ENCODE data around the gene XRCC2. TPM values are rescaled to one million over a fixed set of nuclear protein-coding genes. Genes with fewer than 3 reads are reported as not detected.

The XRCC2 gene
- total and polyA plus RNA-seq, 2 donors from 2014 or later: 0.22 to 0.44 TPM

DNA sequence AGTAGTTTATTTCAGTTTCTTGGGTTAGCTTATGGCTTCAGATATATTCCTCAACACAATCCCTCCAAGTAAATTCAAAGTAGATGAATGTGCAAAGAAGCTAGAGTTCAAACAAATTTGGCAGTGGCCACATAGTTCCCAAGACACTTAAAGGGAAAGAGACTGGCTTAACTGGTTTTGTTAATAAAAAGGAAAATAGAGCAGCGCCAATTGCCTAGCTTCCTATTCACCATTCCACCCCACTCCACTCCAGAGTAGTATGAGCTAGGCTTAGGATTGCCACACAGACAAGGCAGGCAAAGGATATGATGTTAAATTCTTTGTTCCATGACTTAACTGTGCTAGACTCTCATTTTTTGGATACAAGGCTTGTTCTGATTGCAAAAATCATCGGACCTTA, 2.0 kb downstream of the XRCC2 start:
- intact Hi-C loops (cut with DNase I): no loop called here
- peak in 1 of 5 donors; percentile 2 for DNase-seq

DNA sequence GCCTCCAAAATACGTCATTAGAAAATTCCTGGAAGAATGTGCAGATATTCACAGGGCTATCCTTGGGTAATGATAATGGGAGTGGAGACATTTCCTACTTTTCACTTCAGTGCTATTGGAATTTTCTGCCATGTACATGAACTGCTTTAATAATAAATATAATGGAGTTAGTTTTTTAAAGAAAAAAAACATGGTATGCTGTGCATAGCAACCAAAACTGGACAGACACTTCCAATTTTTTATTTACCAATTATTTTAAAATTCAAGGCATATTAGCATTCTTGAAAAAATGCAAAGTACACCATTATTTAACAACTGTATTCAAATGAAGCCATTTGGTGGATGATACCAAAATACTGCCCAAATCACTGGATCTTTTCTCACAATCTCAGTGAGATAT, 3.3 kb downstream of the XRCC2 start:
- intact Hi-C loops (cut with DNase I): no loop called here

More for the DNA sequence above, 2.0 kb downstream of the XRCC2 start:
- Histone ChIP-seq H3K36me3 (ENCODE audit: control insufficient read depth in 2 of 3, insufficient read depth in 3 of 3, low read length in 3 of 3) (no peaks in the 10 kb centered on the region), H3K9me3 (ENCODE audit: control insufficient read depth in 2 of 3, insufficient read depth in 1 of 3, low read length in 3 of 3) (no peaks in the 10 kb centered on the region), H3K27me3 (ENCODE audit: control insufficient read depth, insufficient read depth, low read length) (no peaks in the 10 kb centered on the region), H3K4me3 (ENCODE audit: low read length in 3 of 3) (no peak overlapping the region), H3K4me1 (ENCODE audit: control insufficient read depth in 2 of 3, insufficient read depth in 2 of 3, low read depth in 1 of 3, low read length in 3 of 3) (peaks cover 0 to 4% (median 0%) of the 10 kb centered on the region in 3 donors), H3K9ac (ENCODE audit: low read length in 3 of 3) (no peak overlapping the region), H3K27ac (ENCODE audit: low read depth in 2 of 2, low read length in 2 of 2) (no peak overlapping the region)
- TF ChIP-seq, protein P1, sequence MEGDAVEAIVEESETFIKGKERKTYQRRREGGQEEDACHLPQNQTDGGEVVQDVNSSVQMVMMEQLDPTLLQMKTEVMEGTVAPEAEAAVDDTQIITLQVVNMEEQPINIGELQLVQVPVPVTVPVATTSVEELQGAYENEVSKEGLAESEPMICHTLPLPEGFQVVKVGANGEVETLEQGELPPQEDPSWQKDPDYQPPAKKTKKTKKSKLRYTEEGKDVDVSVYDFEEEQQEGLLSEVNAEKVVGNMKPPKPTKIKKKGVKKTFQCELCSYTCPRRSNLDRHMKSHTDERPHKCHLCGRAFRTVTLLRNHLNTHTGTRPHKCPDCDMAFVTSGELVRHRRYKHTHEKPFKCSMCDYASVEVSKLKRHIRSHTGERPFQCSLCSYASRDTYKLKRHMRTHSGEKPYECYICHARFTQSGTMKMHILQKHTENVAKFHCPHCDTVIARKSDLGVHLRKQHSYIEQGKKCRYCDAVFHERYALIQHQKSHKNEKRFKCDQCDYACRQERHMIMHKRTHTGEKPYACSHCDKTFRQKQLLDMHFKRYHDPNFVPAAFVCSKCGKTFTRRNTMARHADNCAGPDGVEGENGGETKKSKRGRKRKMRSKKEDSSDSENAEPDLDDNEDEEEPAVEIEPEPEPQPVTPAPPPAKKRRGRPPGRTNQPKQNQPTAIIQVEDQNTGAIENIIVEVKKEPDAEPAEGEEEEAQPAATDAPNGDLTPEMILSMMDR (IDR thresholded peaks at IDR 0.05; ENCODE audit: borderline replicate concordance, extremely low read depth, insufficient read depth): no peak
- FAIRE-seq: no peak

DNA sequence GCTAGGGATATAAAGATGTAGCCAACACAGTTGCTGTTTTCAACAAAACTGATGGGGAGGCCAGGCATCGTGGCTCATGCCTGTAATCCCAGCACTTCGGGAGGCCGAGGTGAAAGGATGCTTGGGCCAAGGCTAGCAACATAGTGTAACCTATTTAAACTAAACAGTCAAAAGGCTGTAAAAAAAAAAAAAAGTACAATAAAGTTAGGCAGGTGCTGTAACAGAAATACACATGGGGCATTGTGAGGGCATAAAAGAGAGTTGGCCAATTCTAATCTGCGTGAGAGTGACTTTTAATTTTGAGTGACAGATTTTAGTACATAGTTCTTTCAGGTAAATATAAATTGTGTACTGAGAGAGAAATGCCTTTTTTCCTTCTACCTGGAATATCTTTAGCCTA, 6.2 kb downstream of the XRCC2 start:
- intact Hi-C loops (cut with DNase I): no loop called here
- Histone ChIP-seq H3K27me3 (ENCODE audit: control insufficient read depth, insufficient read depth, low read length) (no peaks in the 10 kb centered on the region), H3K27ac (ENCODE audit: low read depth in 2 of 2, low read length in 2 of 2) (no peak overlapping the region), H3K4me3 (ENCODE audit: low read length in 3 of 3) (no peak overlapping the region), H3K9me3 (ENCODE audit: control insufficient read depth in 2 of 3, insufficient read depth in 1 of 3, low read length in 3 of 3) (no peaks in the 10 kb centered on the region), H3K4me1 (ENCODE audit: control insufficient read depth in 2 of 3, insufficient read depth in 2 of 3, low read depth in 1 of 3, low read length in 3 of 3) (peaks cover 0 to under 1% (median 0%) of the 10 kb centered on the region in 3 donors), H3K36me3 (ENCODE audit: control insufficient read depth in 2 of 3, insufficient read depth in 3 of 3, low read length in 3 of 3) (no peaks in the 10 kb centered on the region), H3K9ac (ENCODE audit: low read length in 3 of 3) (no peak overlapping the region)
- TF ChIP-seq, protein P1 (IDR thresholded peaks at IDR 0.05; ENCODE audit: borderline replicate concordance, extremely low read depth, insufficient read depth): no peak
- DNase-seq (no peak), FAIRE-seq (no peak)

More for the DNA sequence above, 3.3 kb downstream of the XRCC2 start:
- H3K4me1 ChIP-seq (ENCODE audit: control insufficient read depth in 2 of 3, insufficient read depth in 2 of 3, low read depth in 1 of 3, low read length in 3 of 3): peaks cover 0 to 4% (median 0%) of the 10 kb centered on the region in 3 donors
- DNase-seq: no peak
- TF ChIP-seq, protein P1 (IDR thresholded peaks at IDR 0.05; ENCODE audit: borderline replicate concordance, extremely low read depth, insufficient read depth): no peak
- no peaks in the 10 kb centered on the region for H3K36me3 ChIP-seq (ENCODE audit: control insufficient read depth in 2 of 3, insufficient read depth in 3 of 3, low read length in 3 of 3)
- H3K9me3 ChIP-seq (ENCODE audit: control insufficient read depth in 2 of 3, insufficient read depth in 1 of 3, low read length in 3 of 3): no peaks in the 10 kb centered on the region
- no peaks in the 10 kb centered on the region for H3K27me3 ChIP-seq (ENCODE audit: control insufficient read depth, insufficient read depth, low read length)
- H3K27ac ChIP-seq (ENCODE audit: low read depth in 2 of 2, low read length in 2 of 2): no peak overlapping the region
- H3K9ac ChIP-seq (ENCODE audit: low read length in 3 of 3): no peak overlapping the region
- FAIRE-seq: no peak
- H3K4me3 ChIP-seq (ENCODE audit: low read length in 3 of 3): no peak overlapping the region

DNA sequence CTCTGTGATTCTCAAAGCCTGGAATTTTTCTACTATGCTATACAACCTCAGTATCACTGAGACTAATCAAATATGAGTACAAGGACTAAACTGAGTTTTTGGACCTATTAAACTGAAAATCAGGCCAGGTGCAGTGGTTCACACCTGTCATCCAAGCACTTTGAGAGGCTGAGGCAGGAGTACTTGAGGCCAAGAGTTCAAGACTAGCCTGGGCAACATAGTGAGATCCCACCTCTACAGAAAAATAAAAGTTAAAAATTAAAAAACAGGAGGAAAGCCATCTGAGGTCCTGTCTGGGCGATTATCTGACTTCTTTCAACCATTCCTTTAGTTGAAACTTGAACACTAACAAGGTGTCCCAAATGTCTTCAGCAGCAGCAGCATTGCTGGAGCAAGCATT, 7.0 kb downstream of the XRCC2 start:
- no peaks in the 10 kb centered on the region for H3K27me3 ChIP-seq (ENCODE audit: control insufficient read depth, insufficient read depth, low read length)

More for the DNA sequence above, 7.0 kb downstream of the XRCC2 start:
- DNase-seq: no peak
- H3K27ac ChIP-seq (ENCODE audit: low read depth in 2 of 2, low read length in 2 of 2): no peak overlapping the region
- intact Hi-C loops (cut with DNase I): no loop called here
- H3K9me3 ChIP-seq (ENCODE audit: control insufficient read depth in 2 of 3, insufficient read depth in 1 of 3, low read length in 3 of 3): no peaks in the 10 kb centered on the region
- TF ChIP-seq, protein P1 (IDR thresholded peaks at IDR 0.05; ENCODE audit: borderline replicate concordance, extremely low read depth, insufficient read depth): no peak
- no peak overlapping the region for H3K4me3 ChIP-seq (ENCODE audit: low read length in 3 of 3)
- H3K4me1 ChIP-seq (ENCODE audit: control insufficient read depth in 2 of 3, insufficient read depth in 2 of 3, low read depth in 1 of 3, low read length in 3 of 3): peaks cover 0 to 3% (median 0%) of the 10 kb centered on the region in 3 donors
- no peak for FAIRE-seq
- no peak overlapping the region for H3K9ac ChIP-seq (ENCODE audit: low read length in 3 of 3)
- no peaks in the 10 kb centered on the region for H3K36me3 ChIP-seq (ENCODE audit: control insufficient read depth in 2 of 3, insufficient read depth in 3 of 3, low read length in 3 of 3)

All from kidney (tissue), 14 donors.